Thyroid gland (tissue), 4 donors: ENCODE data around the gene MYO19. TPM values are rescaled to one million over a fixed set of nuclear protein-coding genes. Genes with fewer than 3 reads are reported as not detected.

Experiments
- DNase-seq, 2 donors: peaks; one replicate each; pipeline ENCODE4 v3.0.0-alpha.2; 2019
- H3K27ac ChIP-seq, 3 donors: fragments of 200-600 bp; sonication (generic); 1 replicate in 2 of 3; 2 replicates in 1 of 3; pipeline ENCODE4 v1.5.1; 2016 to 2019; ENCODE audit warnings: mild to moderate bottlenecking in 1 of 3, moderate library complexity in 1 of 3
- H3K27me3 ChIP-seq: fragments of 200-600 bp; sonication (generic); one replicate; pipeline ENCODE4 v1.5.1; 2019
- H3K36me3 ChIP-seq, 2 donors: fragments of 200-600 bp; sonication (generic); one replicate each; pipeline ENCODE4 v1.5.1; 2016 to 2019
- H3K4me1 ChIP-seq, 2 donors: fragments of 200-600 bp; sonication (generic); one replicate each; pipeline ENCODE4 v1.5.1; 2017 to 2019
- H3K4me3 ChIP-seq, 3 donors: fragments of 200-600 bp; sonication (generic); replicated peaks in 1 of 3; 1 replicate in 2 of 3; 2 replicates in 1 of 3; pipeline ENCODE4 v1.5.1; 2016; ENCODE audit warnings: mild to moderate bottlenecking in 1 of 3
- H3K9me3 ChIP-seq: fragments of 200-600 bp; sonication (generic); one replicate; pipeline ENCODE4 v1.5.1; 2017
- POLR2A ChIP-seq, 2 donors: fragments of 450-650 bp; IDR thresholded peaks; one replicate each; pipeline ENCODE4 v1.6.1; 2017; ENCODE audit warnings: antibody characterized with exemption in 2 of 2, mild to moderate bottlenecking in 2 of 2, moderate library complexity in 1 of 2
- WGBS, 2 donors: methylation state at CpG; one replicate each; pipeline ENCODE4 v1.1.5; 2017; 5-methylcytosine and 5-hydroxymethylcytosine counted together
- intact Hi-C: fragments of 100-400 bp; cut with DNase I; formaldehyde crosslinking; loops from one replicate; pipeline ENCODE4 v1.15.1; 2023
- total RNA-seq, 4 donors: library from RNA; depleted of rRNA; stranded (reverse); fragments of >200 nt; gene quantifications; one replicate each; pipeline ENCODE4 v1.2.3, GENCODE V29; 2016
- TF ChIP-seq, protein P1 (sequence below), 6 experiments: fragments of 200-600 bp in 3 of 6; fragments of 450-650 bp in 3 of 6; sonication (generic) in 3 of 6; IDR thresholded peaks; one replicate each; pipeline ENCODE4 v1.5.1; 2016 to 2019; ENCODE audit warnings: antibody characterized with exemption in 6 of 6, mild to moderate bottlenecking in 2 of 6, inconsistent platforms in 1 of 6, moderate library complexity in 1 of 6

Gene MYO19
- total RNA-seq, 4 donors from 2014 or later, result 45.6 to 80.0 (median 64.5) TPM

DNA sequence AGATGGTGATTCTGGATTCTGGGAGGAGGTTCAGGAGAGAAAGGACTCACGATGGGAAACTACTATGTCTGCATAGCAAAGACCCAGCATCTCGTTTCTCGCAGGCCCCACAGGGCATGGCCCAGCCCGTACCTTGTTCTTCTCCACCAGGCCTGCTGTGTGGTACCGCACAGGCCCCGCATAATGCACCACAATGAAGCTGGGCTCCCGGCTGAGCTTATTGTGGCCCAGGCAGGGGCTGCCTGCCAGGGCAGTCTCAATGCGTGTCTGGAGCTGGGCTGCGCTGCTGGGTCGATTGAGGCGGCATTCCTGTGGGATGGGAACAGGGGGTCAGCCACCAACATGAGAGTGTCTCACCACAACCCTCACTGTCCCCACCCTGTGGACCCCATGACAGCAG is 27.8 kb downstream of the MYO19 start:
- H3K27me3 ChIP-seq, result no peaks in the 10 kb centered on the region
- intact Hi-C loops, result no loop called here
- WGBS, 2 donors, result 96 to 100% methylated on average over 3 to 7 of the region's 11 CpGs
- TF ChIP-seq, protein P1, sequence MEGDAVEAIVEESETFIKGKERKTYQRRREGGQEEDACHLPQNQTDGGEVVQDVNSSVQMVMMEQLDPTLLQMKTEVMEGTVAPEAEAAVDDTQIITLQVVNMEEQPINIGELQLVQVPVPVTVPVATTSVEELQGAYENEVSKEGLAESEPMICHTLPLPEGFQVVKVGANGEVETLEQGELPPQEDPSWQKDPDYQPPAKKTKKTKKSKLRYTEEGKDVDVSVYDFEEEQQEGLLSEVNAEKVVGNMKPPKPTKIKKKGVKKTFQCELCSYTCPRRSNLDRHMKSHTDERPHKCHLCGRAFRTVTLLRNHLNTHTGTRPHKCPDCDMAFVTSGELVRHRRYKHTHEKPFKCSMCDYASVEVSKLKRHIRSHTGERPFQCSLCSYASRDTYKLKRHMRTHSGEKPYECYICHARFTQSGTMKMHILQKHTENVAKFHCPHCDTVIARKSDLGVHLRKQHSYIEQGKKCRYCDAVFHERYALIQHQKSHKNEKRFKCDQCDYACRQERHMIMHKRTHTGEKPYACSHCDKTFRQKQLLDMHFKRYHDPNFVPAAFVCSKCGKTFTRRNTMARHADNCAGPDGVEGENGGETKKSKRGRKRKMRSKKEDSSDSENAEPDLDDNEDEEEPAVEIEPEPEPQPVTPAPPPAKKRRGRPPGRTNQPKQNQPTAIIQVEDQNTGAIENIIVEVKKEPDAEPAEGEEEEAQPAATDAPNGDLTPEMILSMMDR (IDR thresholded peaks at IDR 0.05), result no peak
- no peak for TF ChIP-seq POLR2A (IDR thresholded peaks at IDR 0.05)
- DNase-seq, result no peak
- no peak overlapping the region for H3K27ac ChIP-seq
- H3K36me3 ChIP-seq, result peaks cover 0 to 12% of the 10 kb centered on the region in 2 donors
- no peak overlapping the region for H3K4me3 ChIP-seq
- H3K9me3 ChIP-seq, result no peaks in the 10 kb centered on the region
- H3K4me1 ChIP-seq, result no peaks in the 10 kb centered on the region

DNA sequence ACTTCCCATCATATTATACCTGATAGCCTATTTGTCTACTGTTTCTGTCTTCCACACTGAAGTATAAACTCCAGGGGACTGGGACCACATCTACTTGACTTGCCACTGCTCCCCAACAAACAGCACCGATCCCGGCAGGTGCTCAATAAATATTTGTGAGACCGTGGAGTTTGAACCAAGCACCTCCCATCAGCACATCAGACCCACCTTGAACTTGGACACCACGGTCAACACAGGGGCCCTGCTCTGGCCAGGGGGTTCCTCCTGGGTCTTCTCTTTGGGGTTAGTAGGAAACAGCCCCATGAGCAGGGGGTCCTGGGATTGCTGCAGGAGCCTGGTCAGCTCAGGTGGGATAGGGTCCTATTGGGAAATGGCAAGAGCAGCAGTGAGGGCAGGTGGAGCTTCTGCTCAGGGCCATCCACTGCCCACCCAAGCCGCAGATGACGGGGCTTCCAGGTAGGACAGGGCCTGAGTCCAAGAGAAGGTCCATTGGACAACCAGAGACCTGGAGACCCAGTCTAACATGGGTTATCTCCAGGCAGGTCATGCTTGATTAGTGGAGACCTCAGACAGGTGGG is 28.3 kb downstream of the MYO19 start:
- 77 to 89% methylated on average over 5 to 6 of the region's 6 CpGs for WGBS, 2 donors
- Histone ChIP-seq H3K9me3 (no peaks in the 10 kb centered on the region), H3K4me1 (no peaks in the 10 kb centered on the region), H3K27me3 (no peaks in the 10 kb centered on the region), H3K27ac (no peak overlapping the region), H3K4me3 (no peak overlapping the region), H3K36me3 (peaks cover 0 to 12% of the 10 kb centered on the region in 2 donors)
- intact Hi-C loops, result no loop called here
- no peak for DNase-seq
- TF ChIP-seq, protein P1 (IDR thresholded peaks at IDR 0.05), result no peak
- TF ChIP-seq POLR2A (IDR thresholded peaks at IDR 0.05), result no peak

DNA sequence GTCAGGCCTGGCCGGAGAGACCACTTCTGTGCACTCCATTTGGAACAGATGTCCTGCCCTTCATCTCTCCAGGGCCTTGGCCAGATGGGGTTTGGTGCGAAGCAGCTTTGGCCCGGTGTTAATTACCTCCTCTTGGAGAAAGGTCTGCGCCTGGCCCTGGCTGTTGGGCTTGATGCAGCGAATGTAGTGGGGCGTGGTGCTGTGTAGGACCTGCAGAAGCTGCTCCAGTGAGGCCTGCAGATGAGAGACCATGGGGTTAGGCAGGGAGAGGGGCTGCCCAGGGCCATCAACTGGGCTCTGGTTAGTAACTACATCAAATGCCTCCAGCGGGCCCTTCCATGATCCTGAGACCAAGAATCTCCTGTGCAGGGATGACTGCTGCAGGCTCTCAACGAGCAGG is 29.5 kb downstream of the MYO19 start:
- Histone ChIP-seq H3K4me1 (no peaks in the 10 kb centered on the region), H3K27ac (no peak overlapping the region), H3K36me3 (peaks cover 0 to 9% of the 10 kb centered on the region in 2 donors), H3K27me3 (no peaks in the 10 kb centered on the region), H3K4me3 (no peak overlapping the region), H3K9me3 (no peaks in the 10 kb centered on the region)
- DNase-seq, result no peak
- 92 to 98% methylated on average over 7 to 8 of the region's 8 CpGs for WGBS, 2 donors
- no peak for TF ChIP-seq POLR2A (IDR thresholded peaks at IDR 0.05)
- TF ChIP-seq, protein P1 (IDR thresholded peaks at IDR 0.05), result no peak
- intact Hi-C loops, result no loop called here

DNA sequence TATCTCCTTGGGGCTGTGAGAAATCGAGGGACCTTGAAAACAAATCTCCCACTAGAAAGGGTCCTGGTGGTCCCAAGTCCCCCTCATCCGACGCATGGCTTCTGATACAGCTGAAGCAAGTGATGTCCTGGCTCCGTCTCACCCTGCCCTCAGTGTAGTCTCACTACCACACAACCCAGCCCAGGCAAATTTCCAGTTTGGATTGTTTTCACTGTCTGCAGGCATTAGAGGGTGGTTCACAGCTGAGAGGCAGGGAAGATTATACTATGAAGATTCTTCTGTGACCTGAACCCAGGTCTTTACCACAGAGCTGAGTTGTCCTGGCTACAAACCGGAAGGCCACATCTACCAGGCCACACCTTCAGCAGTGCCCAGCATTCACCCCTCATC is 30.5 kb downstream of the MYO19 start:
- H3K9me3 ChIP-seq, result no peaks in the 10 kb centered on the region
- no peaks in the 10 kb centered on the region for H3K27me3 ChIP-seq
- H3K4me3 ChIP-seq, result no peak overlapping the region
- no peaks in the 10 kb centered on the region for H3K4me1 ChIP-seq
- 92 to 98% methylated on average over 5 of the region's 5 CpGs for WGBS, 2 donors
- TF ChIP-seq, protein P1 (IDR thresholded peaks at IDR 0.05), result no peak
- no peak for DNase-seq
- intact Hi-C loops, result no loop called here
- H3K27ac ChIP-seq, result no peak overlapping the region
- H3K36me3 ChIP-seq, result peaks cover under 1 to 9% of the 10 kb centered on the region in 2 donors

DNA sequence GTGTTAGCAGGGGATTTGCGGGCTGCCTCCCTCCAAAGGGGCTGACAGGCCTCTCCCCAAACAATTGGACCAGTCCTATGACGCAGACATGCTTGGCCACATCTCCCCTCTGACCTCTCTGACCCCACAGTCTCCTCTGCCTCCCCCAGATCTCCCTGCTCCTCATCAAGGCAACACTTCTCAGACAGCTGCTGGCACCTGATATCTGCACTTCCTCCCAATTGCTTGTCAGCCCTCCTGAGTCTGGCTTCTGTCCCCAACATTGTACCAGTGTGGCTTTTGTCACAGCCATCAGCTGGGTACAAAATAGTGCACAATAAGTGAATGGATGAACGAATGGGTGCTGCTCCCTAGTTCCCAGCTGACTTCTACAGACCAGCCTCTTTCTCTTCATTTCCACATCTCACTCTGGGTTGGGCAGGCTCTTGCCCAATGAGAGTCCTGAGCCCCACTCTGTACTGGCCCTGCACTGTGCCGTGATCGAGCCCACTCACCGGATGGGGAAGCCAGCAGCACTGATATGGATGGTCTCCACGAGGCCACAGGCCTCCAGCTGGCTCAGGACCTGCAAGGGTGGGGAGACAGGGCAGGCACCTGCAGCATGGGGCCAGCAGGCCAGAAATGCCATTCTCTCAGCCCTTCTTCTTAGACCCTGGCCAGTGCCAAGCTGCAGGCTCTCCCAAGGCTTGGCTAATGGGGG is 31.1 kb downstream of the MYO19 start:
- H3K4me1 ChIP-seq, result no peaks in the 10 kb centered on the region
- intact Hi-C loops, result no loop called here
- no peaks in the 10 kb centered on the region for H3K9me3 ChIP-seq
- 91 to 99% methylated on average over 5 to 6 of the region's 7 CpGs for WGBS, 2 donors
- H3K27me3 ChIP-seq, result no peaks in the 10 kb centered on the region
- TF ChIP-seq, protein P1 (IDR thresholded peaks at IDR 0.05), result no peak
- TF ChIP-seq POLR2A (IDR thresholded peaks at IDR 0.05), result no peak
- H3K27ac ChIP-seq, result no peak overlapping the region
- no peak overlapping the region for H3K4me3 ChIP-seq
- DNase-seq, result no peak
- H3K36me3 ChIP-seq, result peaks cover 6 to 9% of the 10 kb centered on the region in 2 donors
